HAP-1 (cell line): ENCODE measurements around the gene ZNF526.
"Not testable (repeated sequence)": the region's sequence is repeated elsewhere in the genome, so short reads cannot be mapped to it uniquely, and the experiment has no call there.

ENCODE experiments used
- DNase-seq, 2 experiments: peaks; one replicate each; pipeline ENCODE4 v3.0.0-alpha.2; 2016 to 2020; ENCODE audit warnings: low spot score in 2 of 2
- H3K27me3 ChIP-seq: fragments of 250-450 bp; sonication (Bioruptor Pico); 2 replicates; pipeline ENCODE4 v1.5.1; 2020; ENCODE audit warnings: low read depth, mild to moderate bottlenecking, moderate library complexity
- H3K36me3 ChIP-seq: fragments of 250-450 bp; sonication (Bioruptor Pico); replicated peaks from 2 replicates; pipeline ENCODE4 v1.5.1; 2020; ENCODE audit warnings: mild to moderate bottlenecking
- H3K4me1 ChIP-seq: fragments of 250-450 bp; sonication (Bioruptor Pico); 2 replicates; pipeline ENCODE4 v1.5.1; 2020; ENCODE audit warnings: mild to moderate bottlenecking
- H3K4me3 ChIP-seq: fragments of 250-450 bp; sonication (Bioruptor Pico); 2 replicates; pipeline ENCODE4 v1.5.1; 2020; ENCODE audit warnings: mild to moderate bottlenecking, moderate library complexity
- H3K9me3 ChIP-seq: fragments of 250-450 bp; sonication (Bioruptor Pico); 2 replicates; pipeline ENCODE4 v1.5.1; 2020; ENCODE audit warnings: mild to moderate bottlenecking, moderate library complexity
- in situ Hi-C: fragments of 300-500 bp; cut with MboI; formaldehyde crosslinking; loops from 3 replicates; pipeline ENCODE4 v1.14.3; 2020; ENCODE audit warnings: low sequenced_read_pairs, inconsistent platforms, mixed read lengths

The ZNF526 gene

GRCh38 chr19:42266105-42266504 lies 46.0 kb downstream of the ZNF526 start:
- H3K9me3 ChIP-seq, DNase-seq, H3K36me3 ChIP-seq, in situ Hi-C loops, H3K4me3 ChIP-seq, H3K27me3 ChIP-seq: not testable (repeated sequence)
- peaks cover 10% of the 10 kb centered on the region for H3K4me1 ChIP-seq

GRCh38 chr19:42266928-42267603 lies 47.0 kb downstream of the ZNF526 start:
- DNase-seq, H3K27me3 ChIP-seq, H3K36me3 ChIP-seq, H3K9me3 ChIP-seq, H3K4me3 ChIP-seq, in situ Hi-C loops: not testable (repeated sequence)
- peaks cover 10% of the 10 kb centered on the region for H3K4me1 ChIP-seq

- peak overlapping the region; percentile 62 for H3K4me3 ChIP-seq
- in situ Hi-C loops, result no loop called here
- H3K9me3 ChIP-seq, result no peaks in the 10 kb centered on the region
- no peaks in the 10 kb centered on the region for H3K36me3 ChIP-seq
- peaks cover 10% of the 10 kb centered on the region for H3K4me1 ChIP-seq
- no peak for DNase-seq
- H3K27me3 ChIP-seq, result no peaks in the 10 kb centered on the region
Observed at GRCh38 chr19:42267644-42268141, 47.6 kb downstream of the ZNF526 start.

- H3K9me3 ChIP-seq, result no peaks in the 10 kb centered on the region
- H3K4me1 ChIP-seq, result peaks cover 10% of the 10 kb centered on the region
- no peaks in the 10 kb centered on the region for H3K36me3 ChIP-seq
- peak; percentile 100 for DNase-seq
- H3K27me3 ChIP-seq, result no peaks in the 10 kb centered on the region
- peak overlapping the region; percentile 62 for H3K4me3 ChIP-seq
- in situ Hi-C loops, result no loop called here
Observed at GRCh38 chr19:42268142-42268703, 48.1 kb downstream of the ZNF526 start.

GRCh38 chr19:42268704-42269477 lies 48.8 kb downstream of the ZNF526 start, which contains the start of gene CIC:
CIC (plus strand) TSS chr19:42269252; CDS start chr19:42271784, 2,532 bp downstream.
- in situ Hi-C loops, result no loop called here
- peaks cover 10% of the 10 kb centered on the region for H3K4me1 ChIP-seq
- DNase-seq, result peak; percentile 99
- H3K4me3 ChIP-seq, result peak within 1 kb of the TSS; percentile 62
- no peaks in the 10 kb centered on the region for H3K9me3 ChIP-seq
- H3K27me3 ChIP-seq, result no peaks in the 10 kb centered on the region
- no peaks in the 10 kb centered on the region for H3K36me3 ChIP-seq

GRCh38 chr19:42269478-42270345 lies 49.6 kb downstream of the ZNF526 start:
- DNase-seq, result no peak
- Histone ChIP-seq H3K4me3 (peak overlapping the region; percentile 62), H3K4me1 (peaks cover 10% of the 10 kb centered on the region), H3K9me3 (no peaks in the 10 kb centered on the region), H3K36me3 (0 out of 2 replicates have a peak, but pooled peaks cover 4% of the 10 kb centered on the region), H3K27me3 (no peaks in the 10 kb centered on the region)
- in situ Hi-C loops, result no loop called here

- Histone ChIP-seq H3K9me3 (no peaks in the 10 kb centered on the region), H3K27me3 (no peaks in the 10 kb centered on the region), H3K4me1 (peaks cover 10% of the 10 kb centered on the region), H3K36me3 (0 out of 2 replicates have a peak, but pooled peaks cover 4% of the 10 kb centered on the region), H3K4me3 (peak overlapping the region; percentile 62; the same call in 1 of the 2 replicates)
- in situ Hi-C loops, result no loop called here
- no peak for DNase-seq
Observed at GRCh38 chr19:42270346-42271044, 50.4 kb downstream of the ZNF526 start.

- H3K4me1 ChIP-seq, result peaks cover 10% of the 10 kb centered on the region
- DNase-seq, result no peak
- in situ Hi-C loops, result no loop called here
- H3K27me3 ChIP-seq, result no peaks in the 10 kb centered on the region
- H3K4me3 ChIP-seq, result no peak overlapping the region
- H3K36me3 ChIP-seq, result 0 out of 2 replicates have a peak, but pooled peaks cover 4% of the 10 kb centered on the region
- H3K9me3 ChIP-seq, result no peaks in the 10 kb centered on the region
Observed at GRCh38 chr19:42271045-42271419, 50.9 kb downstream of the ZNF526 start.

- Histone ChIP-seq H3K9me3 (no peaks in the 10 kb centered on the region), H3K36me3 (0 out of 2 replicates have a peak, but pooled peaks cover 4% of the 10 kb centered on the region), H3K27me3 (no peaks in the 10 kb centered on the region), H3K4me3 (no peak overlapping the region), H3K4me1 (peaks cover 10% of the 10 kb centered on the region)
- in situ Hi-C loops, result no loop called here
- DNase-seq, result no peak
Observed at GRCh38 chr19:42271861-42272534, 51.9 kb downstream of the ZNF526 start.

- H3K4me1 ChIP-seq, result peaks cover 7% of the 10 kb centered on the region
- in situ Hi-C loops, result no loop called here
Observed at GRCh38 chr19:42272535-42272897, 52.4 kb downstream of the ZNF526 start.

GRCh38 chr19:42272989-42273406 lies 52.9 kb downstream of the ZNF526 start:
- no peaks in the 10 kb centered on the region for H3K27me3 ChIP-seq
- no peak for DNase-seq
- H3K36me3 ChIP-seq, result 0 out of 2 replicates have a peak, but pooled peaks cover 4% of the 10 kb centered on the region
- H3K4me1 ChIP-seq, result peaks cover 4% of the 10 kb centered on the region; the same call in 1 of the 2 replicates
- H3K4me3 ChIP-seq, result no peak overlapping the region
- in situ Hi-C loops, result no loop called here
- H3K9me3 ChIP-seq, result no peaks in the 10 kb centered on the region

More at GRCh38 chr19:42272535-42272897, 52.4 kb downstream of the ZNF526 start:
- Histone ChIP-seq H3K4me3 (no peak overlapping the region), H3K27me3 (no peaks in the 10 kb centered on the region), H3K36me3 (0 out of 2 replicates have a peak, but pooled peaks cover 4% of the 10 kb centered on the region), H3K9me3 (no peaks in the 10 kb centered on the region)
- DNase-seq, result no peak

- DNase-seq, result no peak
- in situ Hi-C loops, result no loop called here
- Histone ChIP-seq H3K4me3 (no peak overlapping the region), H3K4me1 (peaks cover 4% of the 10 kb centered on the region; the same call in 1 of the 2 replicates), H3K27me3 (no peaks in the 10 kb centered on the region), H3K36me3 (0 out of 2 replicates have a peak, but pooled peaks cover 4% of the 10 kb centered on the region), H3K9me3 (no peaks in the 10 kb centered on the region)
Observed at GRCh38 chr19:42273407-42274064, 53.4 kb downstream of the ZNF526 start.
